ENCODE measurements around the gene NR1I3.
A peak's percentile ranks its signal among the peaks of the same experiment; 100 is the strongest.
"Not testable (repeated sequence)": the region's sequence is repeated elsewhere in the genome, so short reads cannot be mapped to it uniquely, and the experiment has no call there.

The NR1I3 gene

DNA sequence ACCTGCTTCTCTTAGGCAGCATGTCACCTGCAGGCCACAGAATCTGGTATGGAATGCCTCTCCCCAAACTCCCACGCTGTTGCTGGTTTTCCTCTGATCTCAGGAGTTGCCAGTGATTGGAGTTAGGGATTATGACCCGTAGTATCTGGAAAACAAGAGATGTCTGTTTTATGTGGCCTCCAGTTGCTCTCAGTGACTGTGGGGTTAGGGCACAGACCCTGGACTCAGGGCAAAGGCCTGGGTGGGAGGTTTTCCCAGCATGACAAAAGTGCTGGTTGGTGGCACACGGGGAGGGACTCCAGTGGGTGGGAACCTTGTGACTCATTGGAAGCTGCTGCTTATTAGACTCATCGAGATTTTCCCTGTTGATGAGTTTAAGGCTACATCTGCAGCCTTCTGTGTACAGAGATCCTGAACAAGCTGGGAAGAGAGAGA, at the start of gene NR1I3:
Gene NR1I3 (minus strand): TSS at position 165 of the 435 bp plus-strand sequence. CDS start 1,638 bp downstream, outside the sequence.
- DNase-seq = no peak

DNA sequence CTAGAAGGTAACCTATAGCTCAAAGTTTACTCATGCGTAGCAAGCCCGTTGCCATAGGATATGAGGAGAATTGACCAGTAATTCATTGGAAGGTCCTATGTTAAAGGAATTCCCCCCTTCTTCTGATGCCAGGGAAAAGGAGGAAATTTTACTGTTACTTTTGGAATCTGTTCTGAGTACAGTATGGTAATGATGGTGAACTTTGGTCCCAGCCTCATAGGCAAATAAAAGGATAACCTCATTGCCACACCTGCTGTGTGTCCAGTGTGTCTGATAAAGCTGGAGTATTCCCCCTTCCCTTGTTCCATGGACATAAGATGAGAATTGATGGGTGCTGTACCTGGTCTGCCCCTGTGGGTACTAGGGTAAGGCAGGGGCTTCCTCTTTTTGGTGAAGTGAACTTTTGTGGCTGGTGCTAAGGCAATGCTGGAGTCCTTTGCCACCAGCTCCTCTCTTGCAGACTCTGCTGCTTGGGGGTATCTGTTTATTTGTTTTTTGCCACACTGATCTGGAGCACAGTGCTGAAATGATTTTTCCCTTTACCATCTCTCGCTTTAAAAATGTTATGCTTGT, 49.6 kb upstream of the NR1I3 start:
- DNase-seq = no peak

GRCh38 chr1:161285521-161285920, 47.5 kb upstream of the NR1I3 start:
- no peak for DNase-seq

DNA sequence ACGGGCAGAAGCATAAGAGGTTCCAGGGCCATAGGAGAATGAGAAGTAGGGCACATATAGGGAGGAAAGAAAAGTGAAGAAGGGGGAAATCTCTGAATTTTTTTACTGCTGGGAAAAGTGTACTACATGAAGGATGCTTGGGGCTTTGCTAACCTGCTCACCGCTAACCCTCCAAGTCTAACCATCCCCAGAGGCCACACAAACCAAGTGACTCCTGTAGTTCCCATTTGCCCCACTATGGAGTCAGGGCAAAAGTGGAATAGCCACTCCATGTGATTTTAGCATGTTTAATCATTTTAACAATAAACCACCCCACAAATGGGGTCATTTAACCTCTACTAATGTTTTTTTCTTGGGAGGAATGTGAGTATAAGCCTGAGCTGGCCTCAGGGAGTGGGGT, 47.1 kb upstream of the NR1I3 start:
- no peak for DNase-seq

DNA sequence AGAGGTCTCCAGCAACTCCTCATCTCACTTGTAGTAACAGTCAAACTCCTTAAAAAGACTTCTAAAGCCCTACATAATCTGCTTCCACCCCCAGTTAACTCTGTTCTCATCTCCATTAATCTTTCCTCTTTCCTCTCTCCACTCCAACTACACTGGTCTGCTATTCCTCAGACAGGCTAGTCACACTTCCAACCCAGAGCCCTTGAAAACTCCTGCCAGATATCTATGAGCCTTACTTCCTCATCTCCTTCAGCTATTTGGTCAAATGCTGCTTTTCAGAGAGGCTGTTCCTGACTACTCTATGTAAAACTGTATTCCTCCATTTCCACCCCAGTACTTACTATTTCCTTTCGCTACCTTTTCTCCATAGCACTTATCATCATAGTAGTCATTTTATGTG, 45.0 kb upstream of the NR1I3 start:
- DNase-seq = no peak

- DNase-seq = no peak
Measured at GRCh38 chr1:161274874-161275273, 36.9 kb upstream of the NR1I3 start.

DNA sequence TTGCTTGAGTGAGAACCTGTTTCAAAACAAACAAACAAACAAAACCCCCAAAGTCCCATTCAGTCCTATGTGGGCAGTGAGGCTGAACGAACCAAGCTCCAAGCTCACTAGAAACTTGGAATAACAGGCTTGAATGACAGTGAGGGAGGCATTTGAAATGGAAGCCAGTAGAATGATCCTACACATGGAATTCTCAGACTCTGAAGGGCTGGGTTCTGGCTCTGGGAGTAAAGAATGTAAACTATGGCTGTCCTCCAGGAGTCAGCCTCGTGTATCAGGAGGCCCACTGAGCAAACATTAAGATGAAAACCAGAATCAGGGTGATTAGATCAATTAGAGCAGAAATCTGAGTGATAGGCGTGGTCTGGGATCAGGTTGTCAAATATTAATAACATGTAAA, 35.4 kb upstream of the NR1I3 start:
- DNase-seq = no peak

GRCh38 chr1:161267321-161267720, 29.3 kb upstream of the NR1I3 start:
- DNase-seq = no peak

- DNase-seq = no peak
Measured at GRCh38 chr1:161266836-161267235, 28.8 kb upstream of the NR1I3 start.

DNA sequence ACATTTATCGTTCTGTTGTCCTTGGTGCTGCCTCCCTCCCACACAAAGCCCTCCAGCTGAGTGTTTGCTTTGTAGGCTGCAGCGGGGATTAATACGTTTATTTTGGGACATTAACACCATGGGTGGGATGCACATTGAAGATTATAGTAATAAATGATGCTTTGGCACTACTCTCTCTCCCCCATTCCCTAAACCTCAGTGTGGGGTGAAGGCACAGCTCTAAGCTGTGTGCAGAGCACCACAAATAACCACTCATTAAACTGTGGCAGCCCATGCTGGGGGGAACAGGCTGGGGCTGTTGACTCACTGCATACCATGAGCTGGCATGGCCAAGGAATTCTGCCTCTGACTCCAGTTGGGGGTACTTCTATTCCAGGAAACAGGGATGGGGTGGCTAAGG, 28.2 kb upstream of the NR1I3 start:
- no peak for DNase-seq

DNA sequence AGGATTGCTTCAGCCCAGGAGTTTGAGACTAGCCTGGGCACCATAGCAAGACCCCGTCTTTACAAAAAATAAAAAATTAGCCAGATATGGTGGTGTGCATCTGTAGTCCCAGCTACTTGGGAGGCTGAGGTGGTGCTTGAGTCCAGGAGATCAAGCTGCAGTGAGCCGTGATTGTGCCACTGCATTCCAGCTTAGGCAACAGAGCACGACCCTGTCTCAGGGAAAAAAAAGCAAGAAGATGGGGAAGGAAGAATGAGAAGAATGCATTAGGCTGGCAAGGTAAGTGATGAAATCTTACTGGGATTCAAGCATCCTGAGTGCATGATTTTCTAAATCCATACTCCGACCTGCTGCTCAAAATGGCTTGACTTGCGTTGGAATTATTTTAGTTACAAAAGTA, 27.3 kb upstream of the NR1I3 start:
- no peak for DNase-seq

DNA sequence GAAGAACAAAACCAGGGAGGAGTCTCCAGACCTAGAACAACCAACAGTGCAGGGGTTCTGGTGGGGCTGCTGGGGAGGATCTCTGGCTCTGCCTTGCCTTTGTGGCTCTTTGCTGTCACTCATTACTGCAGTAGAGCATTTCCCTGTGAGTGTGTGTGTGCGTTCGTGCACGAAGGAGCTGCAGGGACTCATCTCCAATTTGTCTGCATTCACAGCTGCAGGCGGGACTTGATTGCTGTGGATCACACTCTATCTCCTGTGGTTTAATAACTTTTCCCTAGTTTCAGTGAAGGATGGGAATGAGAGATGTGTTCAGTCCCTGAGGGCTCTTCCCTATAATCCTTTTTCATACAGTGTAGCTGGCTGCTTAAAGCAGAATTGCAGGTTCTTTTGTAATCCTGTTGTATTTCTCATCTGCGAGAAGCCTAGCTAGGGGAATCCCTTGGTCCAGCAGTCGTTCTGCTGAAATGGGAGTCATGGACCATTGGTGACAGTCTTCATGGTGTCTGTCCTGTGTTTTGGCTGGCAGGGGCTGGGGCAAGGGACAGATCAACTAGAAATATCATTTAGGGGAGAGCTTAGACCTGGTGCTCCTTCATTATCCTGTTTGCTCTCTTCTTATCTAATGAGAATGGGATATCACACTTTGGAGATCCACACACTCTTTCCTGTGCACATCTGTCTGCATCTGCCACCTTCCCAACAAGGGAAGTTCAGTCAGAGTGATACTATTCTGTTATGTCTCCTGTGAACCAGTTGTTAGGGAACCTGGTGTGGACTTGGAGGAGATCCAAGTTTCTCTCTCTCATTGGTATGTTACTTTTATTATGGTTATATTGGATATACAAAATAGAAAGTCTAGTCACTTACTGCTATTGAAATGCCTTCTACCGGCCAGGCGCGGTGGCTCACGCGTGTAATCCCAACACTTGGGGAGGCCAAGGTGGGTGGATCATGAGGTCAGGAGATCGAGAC, 23.5 kb upstream of the NR1I3 start:
- DNase-seq = no peak

- no peak for DNase-seq
Measured at GRCh38 chr1:161260376-161261260, 22.6 kb upstream of the NR1I3 start.

DNA sequence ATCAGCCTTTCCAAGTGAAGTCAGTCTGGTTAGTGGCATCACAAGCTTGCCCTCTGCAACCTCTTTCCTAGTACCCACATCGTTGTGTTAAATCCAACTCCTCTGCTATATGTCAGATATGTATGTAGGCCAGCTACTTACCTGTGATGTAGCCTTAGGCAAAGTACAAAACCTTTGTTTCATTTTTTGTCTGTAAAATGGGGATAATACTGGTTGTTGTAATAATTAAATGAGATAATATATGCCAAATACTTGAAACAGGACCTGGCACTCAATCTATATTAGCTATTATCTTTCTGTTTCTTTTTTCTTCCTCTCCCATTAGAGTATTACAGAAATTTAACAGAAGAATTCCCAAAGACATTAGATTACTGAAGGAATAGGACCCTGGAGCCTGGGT, 21.8 kb upstream of the NR1I3 start:
- no peak for DNase-seq

DNA sequence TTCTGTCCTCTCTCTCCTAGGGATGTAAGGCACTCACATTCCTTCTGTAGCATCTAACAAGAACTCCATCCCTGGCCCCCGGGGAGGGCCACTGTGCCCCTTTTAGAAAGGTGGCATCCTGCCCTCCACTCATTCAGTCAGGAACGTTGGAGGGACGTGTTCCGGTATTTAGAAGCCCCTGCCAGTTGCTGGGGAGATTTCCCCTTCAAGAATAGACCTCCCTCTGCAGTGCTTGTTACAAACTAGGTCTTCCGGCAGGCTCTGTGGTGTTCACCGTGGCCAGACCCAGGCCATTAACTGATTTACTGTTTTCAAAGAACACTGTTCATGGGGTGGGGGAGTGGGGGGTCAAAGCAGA, 21.3 kb upstream of the NR1I3 start:
- no peak for DNase-seq

DNA sequence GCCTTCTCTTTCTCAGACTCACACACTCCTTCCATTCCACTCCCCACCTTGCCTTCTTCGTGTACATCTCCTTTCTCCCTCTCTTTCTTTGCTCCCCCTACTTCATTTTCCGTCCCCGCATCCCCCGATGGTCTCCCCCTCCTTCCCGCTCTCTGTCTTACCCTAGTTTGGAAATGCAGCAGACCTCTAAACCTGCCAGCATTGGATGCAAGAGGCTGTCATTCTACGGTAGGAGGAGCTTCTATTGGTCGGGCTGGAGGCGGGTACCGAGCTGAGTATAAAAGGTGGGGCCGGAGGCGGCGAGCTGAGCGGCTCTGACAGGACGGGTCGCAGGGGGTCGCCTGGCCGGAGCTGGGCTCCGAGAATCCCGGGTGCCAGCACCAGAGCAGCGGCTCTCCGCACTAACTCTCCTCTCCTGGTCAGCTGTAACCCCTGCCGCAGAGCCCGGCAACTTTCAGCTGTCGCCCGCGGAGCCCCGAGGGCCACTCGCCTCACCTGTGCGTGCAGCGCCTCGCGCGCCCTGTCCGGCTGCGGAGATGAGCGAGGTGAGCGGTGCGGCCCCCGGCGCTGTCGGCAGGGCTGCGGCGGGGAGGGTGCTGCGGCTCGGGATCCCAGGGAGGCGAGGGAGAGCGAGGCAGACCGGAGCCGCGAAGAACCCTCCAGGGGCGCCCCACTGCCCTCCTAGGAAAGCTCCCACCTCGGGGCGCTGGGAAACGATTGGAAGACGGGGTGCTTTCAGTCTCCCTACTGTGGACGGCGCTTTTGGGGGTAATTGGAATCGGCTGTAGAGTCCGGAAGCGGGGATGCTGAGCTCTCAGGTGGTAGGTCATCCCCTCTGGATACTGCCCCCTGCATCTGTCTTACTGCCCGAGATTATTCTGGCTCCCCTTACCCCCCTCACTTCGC, 20.7 kb upstream of the NR1I3 start, which contains the start of gene PCP4L1:
Gene PCP4L1 (plus strand): TSS at position 307 of the 906 bp plus-strand sequence. CDS start 230 bp downstream, at position 537.
- DNase-seq = peak; percentile 12

DNA sequence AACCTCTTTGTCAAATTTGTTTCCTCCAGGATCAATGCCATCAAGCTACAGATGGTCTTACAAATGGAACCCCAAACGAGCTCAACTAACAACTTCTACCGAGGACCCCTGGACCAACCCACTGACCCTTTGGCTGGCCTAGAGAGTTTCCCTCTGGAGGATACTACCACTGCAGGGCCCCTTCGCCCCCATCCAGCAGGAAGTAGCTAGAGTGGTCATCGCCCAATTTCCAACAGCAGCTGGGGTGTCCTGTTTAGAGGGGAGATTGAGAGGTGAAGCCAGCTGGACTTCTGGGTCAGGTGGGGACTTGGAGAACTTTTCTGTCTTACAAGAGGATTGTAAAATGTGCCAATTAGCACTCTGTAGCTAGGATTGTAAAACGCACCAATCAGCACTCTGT, 19.1 kb upstream of the NR1I3 start:
- not testable (repeated sequence) for DNase-seq

DNA sequence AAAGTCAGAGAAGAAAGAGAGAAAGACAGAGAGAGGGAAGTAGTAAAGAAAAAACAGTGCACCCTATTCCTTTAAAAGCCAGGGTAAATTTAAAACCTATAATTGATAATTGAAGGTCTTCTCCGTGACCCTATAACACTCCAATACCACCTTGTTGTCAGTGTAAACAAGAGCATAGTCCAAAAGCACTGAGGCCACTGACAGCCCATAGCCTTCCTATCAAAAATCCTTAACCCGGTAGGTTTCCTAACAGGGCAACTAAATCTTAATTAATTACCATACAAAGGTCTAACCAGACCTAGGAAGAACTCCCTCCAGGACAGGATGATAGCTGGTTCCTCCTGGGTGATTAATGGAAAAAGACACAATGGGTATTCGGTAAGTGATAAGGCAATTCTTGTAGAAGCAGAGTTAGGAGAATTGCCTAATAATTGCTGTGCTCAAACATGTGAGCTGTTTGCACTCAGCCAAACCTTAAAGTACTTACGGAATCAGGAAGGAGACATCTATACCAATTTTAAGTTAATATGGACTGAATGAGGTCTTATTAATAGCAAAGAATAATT, 18.0 kb upstream of the NR1I3 start:
- not testable (repeated sequence) for DNase-seq

GRCh38 chr1:161255302-161255701, 17.3 kb upstream of the NR1I3 start:
- not testable (repeated sequence) for DNase-seq

DNA sequence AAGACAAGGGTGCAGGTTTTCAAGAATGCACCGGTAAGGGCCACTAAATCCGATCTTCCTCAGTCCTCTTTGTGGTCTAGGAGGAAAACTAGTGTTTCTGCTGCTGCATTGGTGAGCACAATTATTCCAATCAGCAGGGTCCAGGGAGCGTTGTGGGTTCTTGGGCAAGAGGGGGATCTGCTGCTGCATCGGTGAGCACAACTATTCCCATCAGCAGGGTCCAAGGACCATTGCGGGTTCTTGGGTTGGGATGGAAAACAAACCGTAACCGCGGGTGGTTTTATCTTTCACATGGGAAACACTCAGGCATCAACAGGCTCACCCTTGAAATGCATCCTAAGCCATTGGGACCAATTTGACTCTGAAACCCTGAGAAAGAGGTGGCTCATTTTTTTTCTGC, 13.6 kb upstream of the NR1I3 start:
- no peak for DNase-seq

DNA sequence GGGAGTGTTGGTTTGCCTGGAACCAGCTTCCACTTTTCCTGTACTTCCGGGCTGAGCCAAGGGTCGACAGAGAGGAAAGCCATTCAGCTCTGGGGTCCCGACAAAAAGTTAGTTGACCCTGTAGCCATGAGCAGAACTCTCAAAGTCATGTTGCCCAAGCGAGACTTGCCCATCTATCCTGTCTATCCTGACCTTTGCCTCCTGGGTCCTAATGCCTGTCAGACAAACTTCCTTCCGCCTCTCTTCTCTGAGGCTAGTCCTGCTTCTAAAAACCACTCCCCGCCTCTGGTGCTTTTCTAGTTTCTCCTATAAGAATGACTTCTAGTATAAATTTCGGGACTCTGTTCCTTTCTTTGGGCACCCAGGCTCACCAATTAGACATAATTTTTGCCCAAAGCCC, 12.8 kb upstream of the NR1I3 start:
- no peak for DNase-seq

DNA sequence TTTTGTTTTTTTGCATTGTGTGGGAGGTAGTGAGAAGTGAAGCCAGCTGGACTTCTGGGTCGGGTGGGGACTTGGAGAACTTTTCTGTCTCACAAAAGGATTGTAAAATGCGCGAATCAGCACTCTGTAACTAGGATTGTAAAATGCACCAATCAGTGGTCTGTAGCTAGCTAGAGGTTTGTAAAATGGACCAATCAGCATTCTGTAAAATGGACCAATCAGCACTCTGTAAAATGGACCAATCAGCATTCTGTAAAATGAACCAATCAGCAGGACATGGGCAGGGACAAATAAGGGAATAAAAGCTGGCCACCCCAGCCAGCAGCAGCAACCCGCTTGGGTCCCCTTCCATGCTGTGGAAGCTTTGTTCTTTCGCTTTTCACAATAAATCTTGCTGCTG, 12.1 kb upstream of the NR1I3 start:
- DNase-seq = not testable (repeated sequence)

Measured in NCI-H446 treated with DMSO at 0.1 percent for 48 hours (cell line).